Panc1 (cell line): ENCODE results near the gene BCL2L12.

Experiments used
- POLR2AphosphoS5 ChIP-seq: IDR thresholded peaks from 2 replicates; pipeline ENCODE4 v1.6.1; 2012; ENCODE audit warnings: mild to moderate bottlenecking, low read depth, low read length, moderate library complexity
- REST ChIP-seq, 2 experiments: IDR thresholded peaks; 2 replicates each; pipeline ENCODE4 v1.6.1; 2011 to 2012; ENCODE audit warnings: low read depth in 2 of 2, control low read depth in 1 of 2, low read length in 1 of 2, mild to moderate bottlenecking in 1 of 2, moderate library complexity in 1 of 2; ENCODE audit not compliant: insufficient read depth in 1 of 2
- SIN3A ChIP-seq: IDR thresholded peaks from 2 replicates; pipeline ENCODE4 v1.6.1; 2012; ENCODE audit warnings: low read depth, mild to moderate bottlenecking, low read length, moderate library complexity, borderline replicate concordance; ENCODE audit not compliant: insufficient read depth
- TF ChIP-seq, protein P1 (sequence below): fragments of 450-650 bp; IDR thresholded peaks from 2 replicates; pipeline ENCODE4 v1.5.1; 2017; ENCODE audit warnings: mild to moderate bottlenecking

DNA sequence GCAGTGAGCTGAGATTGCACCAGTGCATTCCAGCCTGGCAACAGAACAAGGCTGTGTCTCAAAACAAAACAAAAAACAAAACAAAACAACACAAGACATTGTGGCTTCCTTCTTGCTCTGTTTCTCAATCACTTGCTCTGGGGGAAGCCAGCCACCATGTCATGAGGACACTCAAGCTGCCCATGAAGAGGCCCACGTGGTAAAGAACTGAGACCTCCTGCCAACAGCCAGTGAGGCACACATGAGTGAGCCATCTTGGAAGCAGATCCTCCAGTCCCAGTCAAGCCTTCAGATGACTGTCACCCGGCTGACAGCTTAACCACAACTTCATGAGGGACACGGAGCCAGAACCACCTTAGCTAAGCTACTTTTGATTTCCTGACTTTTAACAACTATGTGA lies 50.4 kb downstream of the BCL2L12 start:
- TF ChIP-seq, protein P1, sequence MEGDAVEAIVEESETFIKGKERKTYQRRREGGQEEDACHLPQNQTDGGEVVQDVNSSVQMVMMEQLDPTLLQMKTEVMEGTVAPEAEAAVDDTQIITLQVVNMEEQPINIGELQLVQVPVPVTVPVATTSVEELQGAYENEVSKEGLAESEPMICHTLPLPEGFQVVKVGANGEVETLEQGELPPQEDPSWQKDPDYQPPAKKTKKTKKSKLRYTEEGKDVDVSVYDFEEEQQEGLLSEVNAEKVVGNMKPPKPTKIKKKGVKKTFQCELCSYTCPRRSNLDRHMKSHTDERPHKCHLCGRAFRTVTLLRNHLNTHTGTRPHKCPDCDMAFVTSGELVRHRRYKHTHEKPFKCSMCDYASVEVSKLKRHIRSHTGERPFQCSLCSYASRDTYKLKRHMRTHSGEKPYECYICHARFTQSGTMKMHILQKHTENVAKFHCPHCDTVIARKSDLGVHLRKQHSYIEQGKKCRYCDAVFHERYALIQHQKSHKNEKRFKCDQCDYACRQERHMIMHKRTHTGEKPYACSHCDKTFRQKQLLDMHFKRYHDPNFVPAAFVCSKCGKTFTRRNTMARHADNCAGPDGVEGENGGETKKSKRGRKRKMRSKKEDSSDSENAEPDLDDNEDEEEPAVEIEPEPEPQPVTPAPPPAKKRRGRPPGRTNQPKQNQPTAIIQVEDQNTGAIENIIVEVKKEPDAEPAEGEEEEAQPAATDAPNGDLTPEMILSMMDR = no peak
- TF ChIP-seq POLR2AphosphoS5 = no peak
- TF ChIP-seq SIN3A = no peak
- TF ChIP-seq REST (IDR thresholded peaks at IDR 0.05; ENCODE audit: insufficient read depth in 1 of 2, low read depth in 2 of 2, low read length in 1 of 2) = no peak
